NCI-H2196 (cell line): ENCODE measurements around the gene TSPOAP1.

Source experiments
- DNase-seq: peaks from one replicate; lab custom pipeline; 2025; ENCODE audit not compliant: unreplicated experiment; lab: John Stamatoyannopoulos, UW

TSPOAP1 gene

GRCh38 chr17:58264407-58265103 is 64.0 kb downstream of the TSPOAP1 start:
- DNase-seq: no peak

GRCh38 chr17:58263773-58264172 is 64.8 kb downstream of the TSPOAP1 start:
- DNase-seq: no peak

- no peak for DNase-seq
Measured at GRCh38 chr17:58262149-58262548, 66.4 kb downstream of the TSPOAP1 start.

GRCh38 chr17:58254803-58255202 is 73.8 kb downstream of the TSPOAP1 start:
- DNase-seq: no peak

- DNase-seq: no peak
Measured at GRCh38 chr17:58253082-58253481, 75.5 kb downstream of the TSPOAP1 start.

- no peak for DNase-seq
Measured at GRCh38 chr17:58252141-58252540, 76.5 kb downstream of the TSPOAP1 start.
